HEK293 (cell line): ENCODE measurements around the gene ORMDL2.

ENCODE experiments used
- CTCF ChIP-seq: fragments of 450-650 bp; formaldehyde crosslinking; IDR thresholded peaks from 2 replicates; pipeline ENCODE4 v1.5.1; 2016; ENCODE audit warnings: missing biosample characterization, missing genetic modification characterization
- KLF7 ChIP-seq: fragments of 450-650 bp; formaldehyde crosslinking; IDR thresholded peaks from 2 replicates; pipeline ENCODE4 v1.5.1; 2016; ENCODE audit warnings: missing biosample characterization, missing genetic modification characterization, borderline replicate concordance
- MYNN ChIP-seq: fragments of 450-650 bp; formaldehyde crosslinking; IDR thresholded peaks from 2 replicates; pipeline ENCODE4 v1.5.1; 2016; ENCODE audit warnings: missing biosample characterization, missing genetic modification characterization, borderline replicate concordance
- REPIN1 ChIP-seq: fragments of 450-650 bp; formaldehyde crosslinking; IDR thresholded peaks from 2 replicates; pipeline ENCODE4 v1.5.1; 2017; ENCODE audit warnings: missing biosample characterization, missing genetic modification characterization, low read depth
- REST ChIP-seq: fragments of 450-650 bp; formaldehyde crosslinking; IDR thresholded peaks from 2 replicates; pipeline ENCODE4 v1.5.1; 2016; ENCODE audit warnings: missing biosample characterization, missing genetic modification characterization
- SALL2 ChIP-seq: fragments of 450-650 bp; formaldehyde crosslinking; IDR thresholded peaks from 2 replicates; pipeline ENCODE4 v1.5.0; 2017; ENCODE audit warnings: missing biosample characterization, mild to moderate bottlenecking, missing genetic modification characterization, borderline replicate concordance
- TCF7L2 ChIP-seq: IDR thresholded peaks from 2 replicates; pipeline ENCODE4 v1.6.1; 2011; ENCODE audit warnings: low read depth, mild to moderate bottlenecking, inconsistent platforms, low read length, moderate library complexity, borderline replicate concordance
- ZNF24 ChIP-seq: fragments of 450-650 bp; formaldehyde crosslinking; IDR thresholded peaks from 2 replicates; pipeline ENCODE4 v1.5.1; 2016; ENCODE audit warnings: missing biosample characterization, missing genetic modification characterization
- ZNF561 ChIP-seq: fragments of 450-650 bp; IDR thresholded peaks from 2 replicates; pipeline ENCODE4 v1.5.1; 2018; ENCODE audit warnings: missing biosample characterization, missing genetic modification characterization, borderline replicate concordance
- ZNF677 ChIP-seq: fragments of 450-650 bp; IDR thresholded peaks from 2 replicates; pipeline ENCODE4 v1.5.0; 2018; ENCODE audit warnings: missing biosample characterization, mild to moderate bottlenecking, missing genetic modification characterization, moderate library complexity
- TF ChIP-seq, protein P1 (sequence below): fragments of 450-650 bp; formaldehyde crosslinking; IDR thresholded peaks from 2 replicates; pipeline ENCODE4 v1.5.1; 2016; ENCODE audit warnings: missing biosample characterization, missing genetic modification characterization
- TF ChIP-seq, protein P2 (sequence below): fragments of 450-650 bp; formaldehyde crosslinking; IDR thresholded peaks from 2 replicates; pipeline ENCODE4 v1.5.1; 2016; ENCODE audit warnings: missing biosample characterization, missing genetic modification characterization

DNA sequence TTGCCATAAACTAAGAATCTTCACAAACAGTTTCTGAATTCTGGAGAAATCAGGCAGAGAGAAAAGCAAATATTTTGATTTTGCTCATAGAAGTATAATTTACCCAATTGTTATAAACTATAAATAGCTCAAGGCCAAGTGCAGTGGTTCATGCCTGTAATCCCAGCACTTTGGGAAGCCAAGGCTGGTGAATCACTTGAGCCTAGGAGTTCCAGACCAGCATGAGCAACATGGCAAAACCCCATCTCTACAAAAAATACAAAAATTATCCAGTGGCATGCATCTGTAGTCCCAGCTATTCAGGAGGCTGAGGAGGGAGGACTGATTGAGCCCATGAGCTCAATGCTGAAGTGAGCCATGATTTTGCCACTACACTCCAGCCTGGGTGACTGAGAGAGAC lies 44.4 kb downstream of the ORMDL2 start:
- TF ChIP-seq REST (tag by site-specific recombination) = no peak
- no peak for TF ChIP-seq REPIN1 (tag by site-specific recombination)
- TF ChIP-seq ZNF24 (tag by site-specific recombination) = no peak
- TF ChIP-seq MYNN (tag by site-specific recombination) = no peak
- TF ChIP-seq CTCF (tag by site-specific recombination) = no peak
- TF ChIP-seq ZNF561 (tag by site-specific recombination) = no peak
- TF ChIP-seq, protein P1, sequence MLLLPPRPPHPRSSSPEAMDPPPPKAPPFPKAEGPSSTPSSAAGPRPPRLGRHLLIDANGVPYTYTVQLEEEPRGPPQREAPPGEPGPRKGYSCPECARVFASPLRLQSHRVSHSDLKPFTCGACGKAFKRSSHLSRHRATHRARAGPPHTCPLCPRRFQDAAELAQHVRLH (tag by site-specific recombination) = no peak
- TF ChIP-seq, protein P2, sequence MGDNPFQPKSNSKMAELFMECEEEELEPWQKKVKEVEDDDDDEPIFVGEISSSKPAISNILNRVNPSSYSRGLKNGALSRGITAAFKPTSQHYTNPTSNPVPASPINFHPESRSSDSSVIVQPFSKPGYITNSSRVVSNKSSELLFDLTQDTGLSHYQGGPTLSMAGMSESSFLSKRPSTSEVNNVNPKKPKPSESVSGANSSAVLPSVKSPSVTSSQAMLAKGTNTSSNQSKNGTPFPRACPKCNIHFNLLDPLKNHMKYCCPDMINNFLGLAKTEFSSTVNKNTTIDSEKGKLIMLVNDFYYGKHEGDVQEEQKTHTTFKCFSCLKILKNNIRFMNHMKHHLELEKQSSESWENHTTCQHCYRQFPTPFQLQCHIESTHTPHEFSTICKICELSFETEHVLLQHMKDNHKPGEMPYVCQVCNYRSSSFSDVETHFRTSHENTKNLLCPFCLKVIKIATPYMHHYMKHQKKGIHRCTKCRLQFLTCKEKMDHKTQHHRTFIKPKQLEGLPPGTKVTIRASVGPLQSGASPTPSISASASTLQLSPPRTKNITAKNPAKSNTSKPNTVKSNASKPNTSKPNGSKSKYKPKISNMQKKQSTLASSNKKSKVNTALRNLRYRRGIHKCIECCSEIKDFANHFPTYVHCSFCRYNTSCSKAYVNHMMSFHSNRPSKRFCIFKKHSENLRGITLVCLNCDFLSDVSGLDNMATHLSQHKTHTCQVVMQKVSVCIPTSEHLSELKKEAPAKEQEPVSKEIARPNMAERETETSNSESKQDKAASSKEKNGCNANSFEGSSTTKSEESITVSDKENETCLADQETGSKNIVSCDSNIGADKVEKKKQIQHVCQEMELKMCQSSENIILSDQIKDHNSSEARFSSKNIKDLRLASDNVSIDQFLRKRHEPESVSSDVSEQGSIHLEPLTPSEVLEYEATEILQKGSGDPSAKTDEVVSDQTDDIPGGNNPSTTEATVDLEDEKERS = no peak
- no peak for TF ChIP-seq TCF7L2
- TF ChIP-seq ZNF677 (tag by site-specific recombination) = no peak
- TF ChIP-seq KLF7 = no peak
- no peak for TF ChIP-seq SALL2
